DMS79 (cell line): ENCODE results near the gene CHN1.

Source experiments
- DNase-seq: peaks from one replicate; lab custom pipeline; 2025; lab: John Stamatoyannopoulos, UW

CHN1 gene

GRCh38 chr2:174787487-174788205 is 217.5 kb downstream of the CHN1 start:
- no peak for DNase-seq

- DNase-seq: no peak
Measured at GRCh38 chr2:174786066-174786725, 219.0 kb downstream of the CHN1 start.

- DNase-seq: no peak
Measured at GRCh38 chr2:174785481-174785880, 219.7 kb downstream of the CHN1 start.

GRCh38 chr2:174784909-174785308 is 220.3 kb downstream of the CHN1 start:
- no peak for DNase-seq

- no peak for DNase-seq
Measured at GRCh38 chr2:174784316-174784715, 220.9 kb downstream of the CHN1 start.

- no peak for DNase-seq
Measured at GRCh38 chr2:174781996-174782395, 223.2 kb downstream of the CHN1 start.

- no peak for DNase-seq
Measured at GRCh38 chr2:174781298-174781697, 223.9 kb downstream of the CHN1 start.

GRCh38 chr2:174780856-174781255 is 224.3 kb downstream of the CHN1 start:
- DNase-seq: no peak

- no peak for DNase-seq
Measured at GRCh38 chr2:174780191-174780840, 224.9 kb downstream of the CHN1 start.

GRCh38 chr2:174779361-174779928 is 225.7 kb downstream of the CHN1 start:
- no peak for DNase-seq

GRCh38 chr2:174778085-174778981 is 226.8 kb downstream of the CHN1 start:
- DNase-seq: no peak

GRCh38 chr2:174777347-174778084 is 227.7 kb downstream of the CHN1 start:
- no peak for DNase-seq

GRCh38 chr2:174776675-174777074 is 228.5 kb downstream of the CHN1 start:
- DNase-seq: no peak

- DNase-seq: no peak
Measured at GRCh38 chr2:174776223-174776622, 229.0 kb downstream of the CHN1 start.

- DNase-seq: no peak
Measured at GRCh38 chr2:174775571-174775980, 229.6 kb downstream of the CHN1 start.

GRCh38 chr2:174774886-174775285 is 230.3 kb downstream of the CHN1 start:
- DNase-seq: no peak

- DNase-seq: no peak
Measured at GRCh38 chr2:174773215-174773614, 232.0 kb downstream of the CHN1 start.

- no peak for DNase-seq
Measured at GRCh38 chr2:174772472-174772801, 232.7 kb downstream of the CHN1 start.

GRCh38 chr2:174771631-174772471 is 233.3 kb downstream of the CHN1 start:
- peak; percentile 47 for DNase-seq

- no peak for DNase-seq
Measured at GRCh38 chr2:174771136-174771535, 234.0 kb downstream of the CHN1 start.
